ENCODE results near the gene MED13L. TPM values are rescaled to one million over a fixed set of nuclear protein-coding genes. Genes with fewer than 3 reads are reported as not detected.

MED13L gene
- total and polyA plus RNA-seq, 2 of the 8 experiments (the other 6 are each of a cell fraction or from before 2014, with no cell fraction given): 15.9 to 51.7 TPM

DNA sequence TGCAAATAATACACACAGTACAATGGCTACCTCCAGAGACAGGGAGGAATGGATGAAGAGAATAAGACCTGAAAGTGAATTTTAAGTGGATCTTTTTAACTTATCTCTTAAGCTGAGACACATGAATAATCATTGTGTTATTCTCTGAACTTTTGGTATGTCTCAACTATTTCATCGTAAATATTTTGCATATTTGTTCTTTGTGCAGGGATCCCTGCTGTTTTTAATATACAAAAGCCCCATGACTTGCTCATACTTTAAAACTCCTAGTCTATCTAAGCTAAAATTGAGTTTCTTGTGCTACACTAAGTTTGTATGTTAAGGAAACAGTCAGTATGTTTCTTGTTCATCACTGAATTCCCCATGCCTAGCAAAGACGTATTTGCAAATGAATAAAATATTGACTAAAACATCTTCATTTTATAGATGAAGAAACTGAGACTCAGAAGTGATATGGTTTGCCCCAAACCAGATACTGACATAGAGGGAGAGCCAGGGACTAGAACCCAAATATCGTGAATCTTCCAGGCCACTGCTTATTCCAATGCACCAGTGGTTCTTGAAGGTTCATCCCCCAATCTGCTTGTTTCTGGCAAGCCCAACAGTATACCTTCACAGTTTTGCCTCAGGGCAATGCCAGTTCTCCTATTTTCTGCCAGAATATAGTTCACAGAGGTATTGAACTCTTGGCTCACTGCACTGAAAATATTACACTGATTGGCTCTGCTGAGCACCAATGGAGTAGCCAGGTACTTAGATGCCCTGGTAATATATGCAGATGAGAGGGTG lies 356.9 kb downstream of the MED13L start:
- Histone ChIP-seq H3K9me3 (ENCODE audit: insufficient read depth in 2 of 2, low read depth in 1 of 2, low read length in 1 of 2) (peaks cover 20 to 22% of the 10 kb centered on the region in 2 experiments), H2AFZ (ENCODE audit: low read length) (no peak overlapping the region), H3K27me3 (replicated peaks in 1 of 4; ENCODE audit: control insufficient read depth in 3 of 4, extremely low read depth in 1 of 4, insufficient read depth in 3 of 4, low read length in 3 of 4) (peaks cover 0 to 7% (median 4%) of the 10 kb centered on the region in 4 experiments; a peak in 3 of 7 replicates), H3K4me1 (replicated peaks in 1 of 4; ENCODE audit: control insufficient read depth in 3 of 4, insufficient read depth in 4 of 4, low read length in 3 of 4) (peaks cover 0 to 3% (median under 1%) of the 10 kb centered on the region in 4 experiments; a peak in 3 of 7 replicates), H2AK5ac (ENCODE audit: low read depth, low read length) (no peak overlapping the region), H2BK15ac (ENCODE audit: low read length) (no peak overlapping the region), H4K8ac (ENCODE audit: extremely low read depth, insufficient read depth, low read length) (peak overlapping the region; percentile 84; the same call in 1 of the 2 replicates), H2BK5ac (ENCODE audit: low read depth, low read length) (no peak overlapping the region), H3K79me2 (ENCODE audit: control insufficient read depth in 1 of 2, insufficient read depth in 2 of 2, low read length in 2 of 2) (no peaks in the 10 kb centered on the region), H3K14ac (ENCODE audit: insufficient read length) (no peak overlapping the region), H4K91ac (replicated peaks; ENCODE audit: insufficient read length, low read length) (no peak overlapping the region), H3K4me2 (ENCODE audit: insufficient read depth in 1 of 2, low read depth in 2 of 2, low read length in 2 of 2) (no peak overlapping the region), H2BK12ac (ENCODE audit: low read depth, low read length) (no peak overlapping the region), H2BK20ac (ENCODE audit: low read length) (no peak overlapping the region), H2BK120ac (replicated peaks; ENCODE audit: low read depth, low read length) (no peak overlapping the region), H3K4me3 (ENCODE audit: extremely low read depth in 1 of 4, insufficient read depth in 2 of 4, low read depth in 3 of 4, low read length in 4 of 4) (no peak overlapping the region), H4K20me1 (replicated peaks in 1 of 2; ENCODE audit: control insufficient read depth in 1 of 2, insufficient read depth in 2 of 2, low read length in 2 of 2) (no peaks in the 10 kb centered on the region), H3K56ac (replicated peaks; ENCODE audit: insufficient read length, low read depth, low read length) (no peak overlapping the region), H3K27ac (ENCODE audit: low read depth, low read length) (no peak overlapping the region), H4K5ac (ENCODE audit: insufficient read length, low read depth, low read length) (no peak overlapping the region), H3K23ac (ENCODE audit: insufficient read length) (no peak overlapping the region), H3K4ac (replicated peaks; ENCODE audit: insufficient read length, low read depth, low read length) (no peak overlapping the region), H3K36me3 (ENCODE audit: control insufficient read depth in 2 of 4, insufficient read depth in 4 of 4, low read length in 3 of 4) (no peaks in the 10 kb centered on the region), H3K18ac (ENCODE audit: extremely low read depth, low read length) (no peak overlapping the region), H3K79me1 (ENCODE audit: low read depth, low read length) (no peaks in the 10 kb centered on the region), H3K9ac (replicated peaks in 1 of 4; ENCODE audit: extremely low read depth in 1 of 4, low read depth in 3 of 4, low read length in 3 of 4) (no peak overlapping the region), H3K23me2 (ENCODE audit: low read depth, low read length) (peaks cover 2% of the 10 kb centered on the region; the same call in 1 of the 2 replicates)
- ChIA-PET CTCF (ENCODE audit: partially characterized antibody) (interaction anchor here (0.8 to 3.9 kb wide), 4 partner anchors 25 to 61 kb away, joined by 3 to 19 read pairs (median 4); no protein-coding TSS in a partner anchor), POLR2A (ENCODE audit: partially characterized antibody) (no interaction called here)
- no peak for DNase-seq (ENCODE audit: low read depth in 1 of 2, low spot score in 2 of 2)
- 89% methylated on average over 3 of the region's 3 CpGs; no CpG with 5 or more reads in 1 of the 2 experiments for WGBS, 2 experiments (ENCODE audit: extremely low coverage in 1 of 2, insufficient coverage in 1 of 2, insufficient read length in 1 of 2, insufficient replicate concordance in 2 of 2, low coverage in 1 of 2, low lambda C conversion rate in 2 of 2, missing lambda C conversion rate in 1 of 2)
- FAIRE-seq: no peak
